H9 (cell line): ENCODE data around the gene TBC1D23. TPM values are rescaled to one million over a fixed set of nuclear protein-coding genes. Genes with fewer than 3 reads are reported as not detected.
"Not testable (repeated sequence)": the region's sequence is repeated elsewhere in the genome, so short reads cannot be mapped to it uniquely, and the experiment has no call there.

Experiments
- DNase-seq: peaks from one replicate; pipeline ENCODE4 v3.0.0-alpha.2; 2017
- H2AFZ ChIP-seq: one replicate; pipeline ENCODE4 v1.6.1; 2013; ENCODE audit warnings: mild to moderate bottlenecking, low read length, control low read depth, moderate library complexity
- H2AK5ac ChIP-seq: 2 replicates; pipeline ENCODE4 v1.6.1; 2013; ENCODE audit warnings: low read length, control low read depth, mixed read lengths; ENCODE audit not compliant: insufficient read length
- H2BK120ac ChIP-seq: one replicate; pipeline ENCODE4 v1.6.1; 2013; ENCODE audit warnings: low read depth, mild to moderate bottlenecking, low read length, control low read depth, inconsistent platforms; ENCODE audit not compliant: poor library complexity, severe bottlenecking
- H2BK12ac ChIP-seq: 2 replicates; pipeline ENCODE4 v1.6.1; 2013; ENCODE audit warnings: low read length, control low read depth, mixed read lengths, low read depth; ENCODE audit not compliant: insufficient read length
- H2BK15ac ChIP-seq: 2 replicates; pipeline ENCODE4 v1.6.1; 2013; ENCODE audit warnings: low read depth, low read length, control low read depth
- H2BK20ac ChIP-seq: one replicate; pipeline ENCODE4 v1.6.1; 2013; ENCODE audit warnings: low read depth, mild to moderate bottlenecking, low read length, control low read depth, inconsistent platforms; ENCODE audit not compliant: poor library complexity, severe bottlenecking
- H2BK5ac ChIP-seq: 2 replicates; pipeline ENCODE4 v1.6.1; 2013; ENCODE audit warnings: low read length, control low read depth, mixed read lengths; ENCODE audit not compliant: insufficient read length
- H3K14ac ChIP-seq: 2 replicates; pipeline ENCODE4 v1.6.1; 2013; ENCODE audit warnings: low read length, control low read depth; ENCODE audit not compliant: insufficient read depth
- H3K18ac ChIP-seq: 2 replicates; pipeline ENCODE4 v1.6.1; 2013; ENCODE audit warnings: low read depth, mild to moderate bottlenecking, mixed read lengths, low read length, control low read depth; ENCODE audit not compliant: insufficient read length
- H3K23ac ChIP-seq: 2 replicates; pipeline ENCODE4 v1.6.1; 2013; ENCODE audit warnings: low read length, control low read depth, mixed read lengths, low read depth; ENCODE audit not compliant: insufficient read length
- H3K23me2 ChIP-seq: 2 replicates; pipeline ENCODE4 v1.6.1; 2013; ENCODE audit warnings: low read depth, mild to moderate bottlenecking, mixed read lengths, low read length, control low read depth; ENCODE audit not compliant: insufficient read length, poor library complexity, severe bottlenecking
- H3K27ac ChIP-seq: 2 replicates; pipeline ENCODE4 v1.5.1; 2013; ENCODE audit warnings: low read length, control low read depth, mixed read lengths, low read depth; ENCODE audit not compliant: insufficient read length
- H3K27me3 ChIP-seq: 2 replicates; pipeline ENCODE4 v1.6.1; 2013; ENCODE audit warnings: low read length, control low read depth, inconsistent platforms; ENCODE audit not compliant: insufficient read depth
- H3K4ac ChIP-seq: 2 replicates; pipeline ENCODE4 v1.6.1; 2013; ENCODE audit warnings: low read depth, mild to moderate bottlenecking, control low read depth, inconsistent platforms, low read length, moderate library complexity
- H3K4me1 ChIP-seq: 2 replicates; pipeline ENCODE4 v1.6.1; 2013; ENCODE audit warnings: low read length, control low read depth, inconsistent platforms; ENCODE audit not compliant: insufficient read depth
- H3K4me2 ChIP-seq: 2 replicates; pipeline ENCODE4 v1.6.1; 2013; ENCODE audit warnings: low read length, control low read depth, mixed read lengths; ENCODE audit not compliant: insufficient read length, insufficient read depth
- H3K56ac ChIP-seq: 2 replicates; pipeline ENCODE4 v1.6.1; 2013; ENCODE audit warnings: low read depth, mild to moderate bottlenecking, mixed read lengths, low read length, control low read depth; ENCODE audit not compliant: insufficient read length
- H3K79me1 ChIP-seq: 2 replicates; pipeline ENCODE4 v1.6.1; 2013; ENCODE audit warnings: low read depth, mild to moderate bottlenecking, moderate library complexity, low read length, control low read depth, inconsistent platforms; ENCODE audit not compliant: insufficient read depth, poor library complexity, severe bottlenecking
- H3K79me2 ChIP-seq: 2 replicates; pipeline ENCODE4 v1.6.1; 2013; ENCODE audit warnings: low read length, control low read depth, inconsistent platforms; ENCODE audit not compliant: insufficient read depth
- H3K9ac ChIP-seq: 2 replicates; pipeline ENCODE4 v1.6.1; 2013; ENCODE audit warnings: low read length, control low read depth, mixed read lengths; ENCODE audit not compliant: insufficient read length; ENCODE audit errors: extremely low read depth
- H3K9me3 ChIP-seq: one replicate; pipeline ENCODE4 v1.6.1; 2013; ENCODE audit warnings: low read depth, low read length, inconsistent platforms; ENCODE audit not compliant: control insufficient read depth
- H3T11ph ChIP-seq: one replicate; pipeline ENCODE4 v1.6.1; 2013; ENCODE audit warnings: mild to moderate bottlenecking, low read length, control low read depth, inconsistent platforms
- H4K20me1 ChIP-seq: one replicate; pipeline ENCODE4 v1.6.1; 2013; ENCODE audit not compliant: control insufficient read depth, insufficient read length, insufficient read depth
- H4K5ac ChIP-seq: 2 replicates; pipeline ENCODE4 v1.6.1; 2013; ENCODE audit warnings: low read depth, mild to moderate bottlenecking, mixed read lengths, low read length, control low read depth; ENCODE audit not compliant: insufficient read length
- H4K8ac ChIP-seq: replicated peaks from 2 replicates; pipeline ENCODE4 v1.6.1; 2013; ENCODE audit warnings: low read length, control low read depth, mixed read lengths, low read depth; ENCODE audit not compliant: insufficient read length
- H4K91ac ChIP-seq: 2 replicates; pipeline ENCODE4 v1.6.1; 2013; ENCODE audit warnings: low read depth, mild to moderate bottlenecking, moderate library complexity, mixed read lengths, low read length, control low read depth; ENCODE audit not compliant: insufficient read length
- H3K27ac Mint-ChIP-seq, 3 experiments: 2 replicates in 2 of 3; 3 replicates in 1 of 3; pipeline ENCODE4 v1.8.0; 2020 to 2021; ENCODE audit warnings: mixed read lengths in 3 of 3, mild to moderate bottlenecking in 1 of 3, moderate library complexity in 1 of 3
- H3K27me3 Mint-ChIP-seq: 2 replicates; pipeline ENCODE4 v1.8.0; 2021; ENCODE audit warnings: low read depth, mild to moderate bottlenecking, moderate library complexity, mixed read lengths
- H3K36me3 Mint-ChIP-seq, 3 experiments: 2 replicates in 2 of 3; 3 replicates in 1 of 3; pipeline ENCODE4 v1.8.0; 2020 to 2021; ENCODE audit warnings: low read depth in 3 of 3, mixed read lengths in 3 of 3; ENCODE audit not compliant: insufficient read depth in 1 of 3
- H3K4me1 Mint-ChIP-seq, 2 experiments: 2 replicates each; pipeline ENCODE4 v1.8.0; 2020; ENCODE audit warnings: mixed read lengths in 2 of 2
- H3K4me3 Mint-ChIP-seq, 2 experiments: 2 replicates in 1 of 2; 3 replicates in 1 of 2; pipeline ENCODE4 v1.8.0; 2020 to 2021; ENCODE audit warnings: mild to moderate bottlenecking in 2 of 2, mixed read lengths in 2 of 2, moderate library complexity in 1 of 2
- H3K9me3 Mint-ChIP-seq, 2 experiments: 2 replicates in 1 of 2; 3 replicates in 1 of 2; pipeline ENCODE4 v1.8.0; 2020; ENCODE audit warnings: mild to moderate bottlenecking in 2 of 2, mixed read lengths in 2 of 2, moderate library complexity in 1 of 2
- CTCF ChIP-seq: fragments of 200-600 bp; sonication (generic); conservative IDR thresholded peaks from 3 replicates; pipeline ENCODE4 v1.8.0; 2021; ENCODE audit warnings: antibody characterized with exemption, mild to moderate bottlenecking
- WGBS: extraction: QIAGEN DNeasy Blood & Tissue Kit; methylation state at CpG from one replicate; pipeline ENCODE4 v1.1.7; 2013; ENCODE audit warnings: missing lambda C conversion rate, low lambda C conversion rate, mixed read lengths; ENCODE audit not compliant: insufficient read length; ENCODE audit errors: extremely low coverage; 5-methylcytosine and 5-hydroxymethylcytosine counted together
- total RNA-seq: library from RNA; stranded (reverse); gene quantifications from 2 replicates; pipeline ENCODE4 v1.2.1, GENCODE V29; 2021

The TBC1D23 gene
- total RNA-seq, 1 experiment from 2014 or later, result 37.1 TPM

- no peak overlapping the region for H3K9ac ChIP-seq
- no peak overlapping the region for H3K4me3 Mint-ChIP-seq
- no peak overlapping the region for H4K5ac ChIP-seq
- no CpG with 5 or more reads among the region's 1 CpG for WGBS
- no peak overlapping the region for H3K4me2 ChIP-seq
- H3K9me3 Mint-ChIP-seq, result no peaks in the 10 kb centered on the region
- H3K4me1 ChIP-seq, result no peaks in the 10 kb centered on the region
- H3K4me1 Mint-ChIP-seq, result peaks cover 19 to 29% of the 10 kb centered on the region in 2 experiments
- no peaks in the 10 kb centered on the region for H3K79me2 ChIP-seq
- H3K9me3 ChIP-seq, result no peaks in the 10 kb centered on the region
- no peak overlapping the region for H4K91ac ChIP-seq
- no peak overlapping the region for H3K56ac ChIP-seq
- no peaks in the 10 kb centered on the region for H3K27me3 ChIP-seq
- no peak overlapping the region for H2AK5ac ChIP-seq
- H2BK12ac ChIP-seq, result no peak overlapping the region
- no peak overlapping the region for H2BK15ac ChIP-seq
- H3K27ac ChIP-seq, result no peak overlapping the region
- H3K36me3 Mint-ChIP-seq, result no peaks in the 10 kb centered on the region
- H3K18ac ChIP-seq, result no peak overlapping the region
- no peak overlapping the region for H3K14ac ChIP-seq
- H2BK5ac ChIP-seq, result no peak overlapping the region
- peaks cover 2% of the 10 kb centered on the region for H3K79me1 ChIP-seq
- no peak overlapping the region for H4K8ac ChIP-seq
- no peak overlapping the region for H3K27ac Mint-ChIP-seq
- H3K27me3 Mint-ChIP-seq, result no peaks in the 10 kb centered on the region
- H2AFZ ChIP-seq, result no peak overlapping the region
- H3T11ph ChIP-seq, result no peak overlapping the region
- H3K23ac ChIP-seq, result no peak overlapping the region
- no peak overlapping the region for H2BK20ac ChIP-seq
- no peaks in the 10 kb centered on the region for H3K23me2 ChIP-seq
- TF ChIP-seq CTCF, result no peak
- no peaks in the 10 kb centered on the region for H4K20me1 ChIP-seq
- no peak for DNase-seq
- H2BK120ac ChIP-seq, result no peak overlapping the region
- H3K4ac ChIP-seq, result no peak overlapping the region
Observed at GRCh38 chr3:100271522-100271921, 10.7 kb downstream of the TBC1D23 start.

GRCh38 chr3:100272797-100273611 lies 12.2 kb downstream of the TBC1D23 start:
- not testable (repeated sequence) for H3K4me3 Mint-ChIP-seq, H3K4ac ChIP-seq, H3K4me1 ChIP-seq, H3K36me3 Mint-ChIP-seq, H4K20me1 ChIP-seq, H2BK5ac ChIP-seq, H3K9ac ChIP-seq, H2BK15ac ChIP-seq, H3K23ac ChIP-seq, H3K79me1 ChIP-seq, H3K23me2 ChIP-seq, H3K27me3 Mint-ChIP-seq, H3K14ac ChIP-seq, H3T11ph ChIP-seq, H3K27me3 ChIP-seq, H2BK120ac ChIP-seq, H3K4me2 ChIP-seq, H4K91ac ChIP-seq, H3K9me3 Mint-ChIP-seq, H4K8ac ChIP-seq, H2BK20ac ChIP-seq, H2BK12ac ChIP-seq, H3K56ac ChIP-seq, H2AFZ ChIP-seq, H2AK5ac ChIP-seq, H3K18ac ChIP-seq, H3K27ac ChIP-seq, H3K79me2 ChIP-seq, H4K5ac ChIP-seq, DNase-seq, H3K9me3 ChIP-seq
- Mint-ChIP-seq H3K27ac (peak overlapping the region in 2 of 3 experiments; percentile 63 to 76; a peak in 2 of 7 replicates), H3K4me1 (peaks cover 34 to 44% of the 10 kb centered on the region in 2 experiments)
- WGBS, result no CpG with 5 or more reads among the region's 13 CpGs
